Measurements from ENCODE around the gene XPO6. TPM values are rescaled to one million over a fixed set of nuclear protein-coding genes. Genes with fewer than 3 reads are reported as not detected.

XPO6 gene
- total RNA-seq, 4 donors from 2014 or later, result 72.9 to 251 (median 86.4) TPM

GRCh38 chr16:28133666-28134065 is 78.1 kb downstream of the XPO6 start:
- intact Hi-C loops (cut with DNase I; ENCODE audit: low total_unique reads), result no loop called here
- TF ChIP-seq POLR2A (IDR thresholded peaks at IDR 0.05), result no peak
- TF ChIP-seq, protein P1, sequence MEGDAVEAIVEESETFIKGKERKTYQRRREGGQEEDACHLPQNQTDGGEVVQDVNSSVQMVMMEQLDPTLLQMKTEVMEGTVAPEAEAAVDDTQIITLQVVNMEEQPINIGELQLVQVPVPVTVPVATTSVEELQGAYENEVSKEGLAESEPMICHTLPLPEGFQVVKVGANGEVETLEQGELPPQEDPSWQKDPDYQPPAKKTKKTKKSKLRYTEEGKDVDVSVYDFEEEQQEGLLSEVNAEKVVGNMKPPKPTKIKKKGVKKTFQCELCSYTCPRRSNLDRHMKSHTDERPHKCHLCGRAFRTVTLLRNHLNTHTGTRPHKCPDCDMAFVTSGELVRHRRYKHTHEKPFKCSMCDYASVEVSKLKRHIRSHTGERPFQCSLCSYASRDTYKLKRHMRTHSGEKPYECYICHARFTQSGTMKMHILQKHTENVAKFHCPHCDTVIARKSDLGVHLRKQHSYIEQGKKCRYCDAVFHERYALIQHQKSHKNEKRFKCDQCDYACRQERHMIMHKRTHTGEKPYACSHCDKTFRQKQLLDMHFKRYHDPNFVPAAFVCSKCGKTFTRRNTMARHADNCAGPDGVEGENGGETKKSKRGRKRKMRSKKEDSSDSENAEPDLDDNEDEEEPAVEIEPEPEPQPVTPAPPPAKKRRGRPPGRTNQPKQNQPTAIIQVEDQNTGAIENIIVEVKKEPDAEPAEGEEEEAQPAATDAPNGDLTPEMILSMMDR (IDR thresholded peaks at IDR 0.05), result no peak
- no peaks in the 10 kb centered on the region for H3K9me3 ChIP-seq
- H3K36me3 ChIP-seq, result no peaks in the 10 kb centered on the region
- H3K27me3 ChIP-seq, result no peaks in the 10 kb centered on the region
- H3K4me1 ChIP-seq, result peaks cover 5 to 9% of the 10 kb centered on the region in 2 donors
- no peak overlapping the region for H3K4me3 ChIP-seq
- no peak overlapping the region for H3K27ac ChIP-seq
- DNase-seq, result no peak

- Histone ChIP-seq H3K4me1 (peaks cover 5 to 9% of the 10 kb centered on the region in 2 donors), H3K36me3 (no peaks in the 10 kb centered on the region), H3K9me3 (no peaks in the 10 kb centered on the region), H3K27ac (peak overlapping the region; percentile 35 to 60), H3K4me3 (no peak overlapping the region), H3K27me3 (no peaks in the 10 kb centered on the region)
- intact Hi-C loops (cut with DNase I; ENCODE audit: low total_unique reads), result no loop called here
- DNase-seq, result peak in 1 of 2 donors; percentile 39
- TF ChIP-seq POLR2A (IDR thresholded peaks at IDR 0.05), result no peak
- TF ChIP-seq, protein P1 (IDR thresholded peaks at IDR 0.05), result no peak
These were observed 79.9 kb downstream of the XPO6 start for GRCh38 chr16:28131743-28132393.

DNA sequence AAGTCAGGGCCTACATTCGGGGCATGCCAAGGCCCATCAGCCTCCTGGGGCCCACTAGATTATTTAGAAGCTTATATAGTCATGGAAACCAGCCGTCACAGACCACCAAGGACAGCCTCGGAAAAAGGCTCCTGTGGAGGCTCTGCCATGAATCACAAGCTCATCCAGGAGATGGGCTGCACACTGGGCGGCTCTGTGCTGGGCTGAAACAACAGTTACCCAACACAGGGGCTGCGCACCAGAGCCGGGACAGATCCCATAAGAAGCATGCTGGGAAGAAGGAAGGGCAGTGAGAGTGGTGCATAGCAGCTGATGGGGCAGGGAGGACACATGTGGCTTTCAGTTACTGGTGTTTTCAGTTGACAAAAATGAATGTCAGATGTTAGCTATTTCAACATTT is 80.6 kb downstream of the XPO6 start:
- no peaks in the 10 kb centered on the region for H3K9me3 ChIP-seq
- H3K36me3 ChIP-seq, result no peaks in the 10 kb centered on the region
- TF ChIP-seq, protein P1 (IDR thresholded peaks at IDR 0.05), result no peak
- no peak for TF ChIP-seq POLR2A (IDR thresholded peaks at IDR 0.05)
- H3K27me3 ChIP-seq, result no peaks in the 10 kb centered on the region
- intact Hi-C loops (cut with DNase I; ENCODE audit: low total_unique reads), result no loop called here
- no peak overlapping the region for H3K4me3 ChIP-seq
- H3K4me1 ChIP-seq, result peaks cover 5 to 9% of the 10 kb centered on the region in 2 donors
- peak overlapping the region; percentile 35 to 60 for H3K27ac ChIP-seq
- no peak for DNase-seq

DNA sequence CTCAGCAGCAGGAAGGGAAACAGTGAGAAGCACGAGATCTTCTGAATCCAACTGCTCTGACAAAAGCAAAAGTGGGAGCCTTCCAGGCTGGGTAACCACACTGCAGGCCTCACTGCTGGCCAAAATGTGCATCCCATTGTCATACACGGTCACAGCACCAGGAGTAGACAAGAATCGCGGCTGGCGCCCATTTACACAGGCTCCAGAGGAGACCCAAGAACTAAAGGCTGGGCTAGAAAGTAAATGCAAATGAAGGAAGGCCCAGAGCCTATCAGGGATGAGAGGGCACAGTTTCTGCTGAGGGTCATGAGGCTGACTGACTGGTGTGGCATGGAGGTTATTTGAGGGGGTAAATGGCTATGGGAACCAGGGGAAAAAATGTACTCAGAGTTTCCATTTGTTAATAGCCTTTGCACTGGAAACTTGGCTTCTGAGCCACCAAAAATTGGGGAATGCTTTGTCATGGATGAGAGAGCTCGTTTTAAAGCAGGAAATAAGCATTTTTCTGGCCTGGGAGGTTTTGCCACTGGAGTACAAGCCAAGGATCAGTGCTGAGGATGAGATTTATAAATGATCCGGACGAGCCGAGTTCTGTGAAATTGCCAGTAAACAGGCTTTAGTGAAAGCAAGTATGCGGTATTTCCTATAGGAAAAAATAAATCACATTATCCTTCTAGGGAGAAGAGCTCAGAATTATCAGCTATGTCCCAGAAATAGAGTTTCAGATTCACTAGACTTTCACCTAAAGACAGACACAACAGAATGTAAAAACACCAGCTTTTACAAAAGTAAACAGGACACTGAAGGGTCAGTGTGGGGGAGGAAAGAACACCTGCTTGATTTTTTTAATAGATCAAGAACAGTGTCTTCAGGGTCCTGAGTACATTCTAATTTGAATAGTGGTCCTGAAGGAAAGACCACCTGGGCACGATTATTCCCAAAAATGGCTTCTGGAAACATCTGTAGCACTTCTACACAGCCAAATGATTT is 81.4 kb downstream of the XPO6 start:
- peak overlapping the region; percentile 35 to 60 for H3K27ac ChIP-seq
- peaks cover 5 to 9% of the 10 kb centered on the region in 2 donors for H3K4me1 ChIP-seq
- TF ChIP-seq, protein P1 (IDR thresholded peaks at IDR 0.05), result no peak
- no peak for TF ChIP-seq POLR2A (IDR thresholded peaks at IDR 0.05)
- DNase-seq, result no peak
- H3K27me3 ChIP-seq, result no peaks in the 10 kb centered on the region
- intact Hi-C loops (cut with DNase I; ENCODE audit: low total_unique reads), result no loop called here
- no peaks in the 10 kb centered on the region for H3K9me3 ChIP-seq
- H3K4me3 ChIP-seq, result no peak overlapping the region
- H3K36me3 ChIP-seq, result no peaks in the 10 kb centered on the region
